HepG2 (cell line): ENCODE data around the gene FOXL3. TPM values are rescaled to one million over a fixed set of nuclear protein-coding genes. Genes with fewer than 3 reads are reported as not detected.

ENCODE experiments used
- ATAC-seq: fragments of 200-7000 bp; cut with Tn5 transposase; 3 replicates; pipeline ENCODE4 v1.9.1; 2020; ENCODE audit warnings: mild to moderate bottlenecking, moderate library complexity
- BruUV-seq: library from RNA; stranded (reverse); fragments of 400-500 nt; replicated peaks from 2 replicates; lab custom pipeline; 2021; lab: Mats Ljungman, UMichigan
- CTCF ChIA-PET: fragments of 300-600 bp; formaldehyde crosslinking; extraction: SDS; loops from one replicate; lab custom pipeline; 2021; ENCODE audit warnings: low total read pairs, inconsistent platforms, low intra/inter-chr PET ratio; lab: Yijun Ruan, JAX
- POLR2A ChIA-PET: fragments of 350-600 bp; sonication (Branson Sonifier 250); formaldehyde crosslinking; loops from one replicate; lab custom pipeline; 2020; ENCODE audit warnings: antibody characterized with exemption, inconsistent platforms; lab: Yijun Ruan, JAX
- DNase-seq: peaks from one replicate; pipeline ENCODE4 v3.0.0-alpha.2; 2015; ENCODE audit warnings: low spot score
- FAIRE-seq: peaks from 3 replicates; lab custom pipeline; 2011; peaks lifted over from hg19 to GRCh38; lab: Jason Lieb, UNC
- H2AFZ ChIP-seq: one replicate; pipeline ENCODE4 v1.6.1; 2011; ENCODE audit warnings: low read length, inconsistent platforms
- H3K27ac ChIP-seq: fragments of 300-600 bp; 3 replicates; pipeline ENCODE4 v1.8.0; 2011; ENCODE audit warnings: mixed run types, mild to moderate bottlenecking, mixed read lengths, low read length, inconsistent platforms; ENCODE audit not compliant: insufficient read depth; ENCODE audit errors: extremely low read length
- H3K27me3 ChIP-seq, 2 experiments: fragments of 200-600 bp in 1 of 2; 2 replicates in 1 of 2; 3 replicates in 1 of 2; pipeline versions ENCODE4 v1.6.0 to v1.8.0; 2011; ENCODE audit warnings: low read length in 2 of 2, mild to moderate bottlenecking in 2 of 2, moderate library complexity in 2 of 2, inconsistent platforms in 1 of 2; ENCODE audit not compliant: insufficient read depth in 2 of 2, control insufficient read depth in 1 of 2
- H3K36me3 ChIP-seq, 2 experiments: fragments of 200-600 bp in 1 of 2; replicated peaks in 1 of 2; 2 replicates in 1 of 2; 3 replicates in 1 of 2; pipeline versions ENCODE4 v1.5.1 to v1.8.0; 2011; ENCODE audit warnings: low read length in 2 of 2, inconsistent platforms in 1 of 2; ENCODE audit not compliant: insufficient read depth in 2 of 2, control insufficient read depth in 1 of 2
- H3K4me1 ChIP-seq: 2 replicates; pipeline ENCODE4 v1.5.1; 2012; ENCODE audit warnings: low read length, inconsistent platforms; ENCODE audit not compliant: insufficient read depth
- H3K4me2 ChIP-seq: 2 replicates; pipeline ENCODE4 v1.6.0; 2011; ENCODE audit warnings: low read depth, low read length, inconsistent platforms
- H3K4me3 ChIP-seq, 3 experiments: fragments of 200-600 bp in 1 of 3; sonication (generic), shearing (Covaris generic) in 1 of 3; replicated peaks in 1 of 3; 2 replicates each; pipeline ENCODE4 v1.5.1; 2011 to 2016; ENCODE audit warnings: low read length in 3 of 3, inconsistent platforms in 2 of 3, low read depth in 2 of 3, mild to moderate bottlenecking in 2 of 3, control low read depth in 1 of 3, mixed read lengths in 1 of 3; ENCODE audit not compliant: insufficient read depth in 1 of 3
- H3K79me2 ChIP-seq: one replicate; pipeline ENCODE4 v1.6.1; 2011; ENCODE audit warnings: low read length, inconsistent platforms; ENCODE audit not compliant: insufficient read depth
- H3K9ac ChIP-seq: 2 replicates; pipeline ENCODE4 v1.6.0; 2011; ENCODE audit warnings: mild to moderate bottlenecking, low read depth, low read length, inconsistent platforms; ENCODE audit not compliant: insufficient read depth
- H3K9me3 ChIP-seq: 2 replicates; pipeline ENCODE4 v1.5.1; 2012; ENCODE audit warnings: mild to moderate bottlenecking, low read length
- H4K20me1 ChIP-seq: 2 replicates; pipeline ENCODE4 v1.6.0; 2011; ENCODE audit warnings: inconsistent platforms, mild to moderate bottlenecking, low read length, moderate library complexity; ENCODE audit not compliant: insufficient read depth
- DDIT3 ChIP-seq: sonication (generic); formaldehyde crosslinking; IDR thresholded peaks from 2 replicates; pipeline ENCODE4 v1.4.0; 2020; ENCODE audit warnings: mild to moderate bottlenecking, missing genetic modification reagents
- ELF3 ChIP-seq: IDR thresholded peaks from 2 replicates; pipeline ENCODE4 v1.6.1; 2016; ENCODE audit warnings: missing genetic modification reagents, missing compliant biosample characterization
- GTF3A ChIP-seq: sonication (generic); formaldehyde crosslinking; conservative IDR thresholded peaks from 2 replicates; pipeline ENCODE4 v1.4.0; 2020; ENCODE audit warnings: mild to moderate bottlenecking, missing genetic modification reagents
- MAZ ChIP-seq, 2 experiments: sonication (generic) in 1 of 2; formaldehyde crosslinking in 1 of 2; IDR thresholded peaks; 2 replicates each; pipeline versions ENCODE4 v1.5.0 to v1.6.1; 2012 to 2020; ENCODE audit warnings: low read depth in 2 of 2, mild to moderate bottlenecking in 2 of 2, borderline replicate concordance in 1 of 2, improper control_type of control experiment in 1 of 2, low read length in 1 of 2, missing genetic modification reagents in 1 of 2, moderate library complexity in 1 of 2
- MTERF4 ChIP-seq: sonication (generic); formaldehyde crosslinking; IDR thresholded peaks from 2 replicates; pipeline ENCODE4 v1.8.0; 2023; ENCODE audit warnings: mild to moderate bottlenecking, missing genetic modification reagents
- NR0B2 ChIP-seq: sonication (generic); formaldehyde crosslinking; IDR thresholded peaks from 2 replicates; pipeline ENCODE4 v1.4.0; 2020; ENCODE audit warnings: mild to moderate bottlenecking, missing genetic modification reagents
- NR2F1 ChIP-seq, 2 experiments: fragments of 450-650 bp in 1 of 2; formaldehyde crosslinking in 1 of 2; IDR thresholded peaks; 2 replicates each; pipeline versions ENCODE4 v1.5.0 to v1.6.1; 2016 to 2020; ENCODE audit warnings: mild to moderate bottlenecking in 1 of 2, missing compliant biosample characterization in 1 of 2, missing genetic modification reagents in 1 of 2, moderate library complexity in 1 of 2
- RFX1 ChIP-seq: fragments of 450-650 bp; IDR thresholded peaks from 2 replicates; pipeline ENCODE4 v1.6.1; 2017
- SMARCC2 ChIP-seq: fragments of 450-650 bp; IDR thresholded peaks from 2 replicates; pipeline ENCODE4 v1.6.1; 2017; ENCODE audit warnings: antibody characterized with exemption, mild to moderate bottlenecking
- ZBTB26 ChIP-seq: IDR thresholded peaks from 2 replicates; pipeline ENCODE4 v1.6.1; 2016; ENCODE audit warnings: missing compliant biosample characterization, missing genetic modification reagents, borderline replicate concordance
- ZNF776 ChIP-seq: sonication (generic); formaldehyde crosslinking; IDR thresholded peaks from 2 replicates; pipeline ENCODE4 v1.4.0; 2020; ENCODE audit warnings: mild to moderate bottlenecking, missing genetic modification reagents
- WGBS: methylation state at CpG from one replicate; pipeline ENCODE4 v1.1.6; 2017; ENCODE audit warnings: low lambda C conversion rate; 5-methylcytosine and 5-hydroxymethylcytosine counted together
- in situ Hi-C: cut with HindIII; loops from 2 replicates; pipeline ENCODE4 v1.10.0; 2017; ENCODE audit warnings: low pct_unique_long_range_greater_than_20kb; ENCODE audit not compliant: extremely low pct_ligation_motif_present
- intact Hi-C: fragments of 100-400 bp; cut with micrococcal nuclease; formaldehyde crosslinking; loops from one replicate; pipeline ENCODE4 v1.10.0; 2022; ENCODE audit not compliant: unreplicated experiment
- polyA plus RNA-seq, 8 experiments: library from polyadenylated mRNA; depleted of rRNA in 3 of 8; stranded (reverse) in 7 of 8; unstranded in 1 of 8; fragments of >200 nt; fragmentation: Illumina TruSeq in 4 of 8; extraction: Trizol in 4 of 8; gene quantifications; 2 replicates each; pipeline versions ENCODE4 v1.2.1 to v1.2.3, GENCODE V29; 2011 to 2016; ENCODE audit warnings: low read depth in 4 of 8, missing spikeins in 1 of 8, mixed read lengths in 1 of 8; ENCODE audit not compliant: insufficient read depth in 1 of 8
- total RNA-seq, 5 experiments: library from RNA; depleted of rRNA; stranded (reverse); fragments of >200 nt; fragmentation: Illumina TruSeq; extraction: Trizol; gene quantifications; 2 replicates each; pipeline ENCODE4 v1.2.3, GENCODE V29; 2016; ENCODE audit warnings: low read depth in 1 of 5
- TF ChIP-seq, protein P1 (sequence below): IDR thresholded peaks from 2 replicates; pipeline ENCODE4 v1.6.1; 2016; ENCODE audit warnings: mild to moderate bottlenecking

The FOXL3 gene
- total and polyA plus RNA-seq, 2 of the 13 experiments (the other 11 are each of a cell fraction or from before 2014, with no cell fraction given) = not detected

DNA sequence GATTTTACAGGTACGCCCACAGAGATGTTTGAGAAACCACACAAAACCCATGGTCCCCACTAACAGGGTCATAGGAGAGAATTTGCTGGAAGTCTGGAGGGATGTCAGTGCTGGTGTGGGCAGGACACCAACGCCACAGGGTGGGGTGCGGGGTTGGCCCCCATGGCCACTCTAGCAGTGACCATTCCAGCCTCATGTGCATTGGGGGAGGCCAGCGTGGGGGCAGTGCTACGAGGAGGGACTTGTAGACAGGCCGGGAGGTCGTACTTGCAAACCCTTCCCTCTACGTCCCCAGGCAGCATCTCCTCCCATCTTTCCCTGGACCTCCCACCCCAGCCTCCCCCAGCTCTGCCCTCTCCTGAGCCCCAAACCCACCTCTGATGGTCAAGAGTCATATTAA, 34.0 kb downstream of the FOXL3 start:
- no peak for ATAC-seq
- intact Hi-C loops = no loop called here
- peaks cover 59% of the 10 kb centered on the region for H3K4me1 ChIP-seq
- no peaks in the 10 kb centered on the region for H3K9me3 ChIP-seq
- H3K36me3 ChIP-seq = no peaks in the 10 kb centered on the region
- H3K79me2 ChIP-seq = no peaks in the 10 kb centered on the region
- no peak overlapping the region for H2AFZ ChIP-seq
- DNase-seq = no peak
- H3K27ac ChIP-seq = no peak overlapping the region
- no TSS peak for BruUV-seq
- no peak overlapping the region for H3K4me2 ChIP-seq
- no peaks in the 10 kb centered on the region for H4K20me1 ChIP-seq
- WGBS = 21% methylated on average over 5 of the region's 8 CpGs
- ChIA-PET POLR2A (no interaction called here), CTCF (no interaction called here)
- no peak overlapping the region for H3K9ac ChIP-seq
- in situ Hi-C loops = loop anchor here (10.0 kb wide), 1 partner anchor 311 kb away; no protein-coding TSS in a partner anchor
- peaks cover 4 to 45% of the 10 kb centered on the region in 2 experiments for H3K27me3 ChIP-seq
- no peak for TF ChIP-seq ZBTB26 (CRISPR knock-in tag)
- no peak for FAIRE-seq
- no peak overlapping the region for H3K4me3 ChIP-seq

- no peaks in the 10 kb centered on the region for H3K79me2 ChIP-seq
- intact Hi-C loops = no loop called here
- no peaks in the 10 kb centered on the region for H3K9me3 ChIP-seq
- H3K4me2 ChIP-seq = no peak overlapping the region
- H3K9ac ChIP-seq = no peak overlapping the region
- no peak overlapping the region for H3K4me3 ChIP-seq
- no peak overlapping the region for H2AFZ ChIP-seq
- H4K20me1 ChIP-seq = no peaks in the 10 kb centered on the region
- peaks cover 4 to 43% of the 10 kb centered on the region in 2 experiments for H3K27me3 ChIP-seq
- ChIA-PET POLR2A (no interaction called here), CTCF (no interaction called here)
- no TSS peak for BruUV-seq
- ATAC-seq (no peak), FAIRE-seq (no peak), DNase-seq (no peak)
- no peak overlapping the region for H3K27ac ChIP-seq
- WGBS = 80% methylated on average over 20 of the region's 20 CpGs
- no peaks in the 10 kb centered on the region for H3K36me3 ChIP-seq
- in situ Hi-C loops = loop anchor here (10.0 kb wide), 1 partner anchor 310 kb away; no protein-coding TSS in a partner anchor
- peaks cover 47% of the 10 kb centered on the region for H3K4me1 ChIP-seq
- TF ChIP-seq NR2F1 (CRISPR knock-in tag; IDR thresholded peaks at IDR 0.05) = no peak
- TF ChIP-seq MAZ (IDR thresholded peaks at IDR 0.05; ENCODE audit: borderline replicate concordance, low read depth, low read length) = no peak
- no peak for TF ChIP-seq MAZ (CRISPR knock-in tag; IDR thresholded peaks at IDR 0.05; ENCODE audit: low read depth)
- TF ChIP-seq GTF3A (CRISPR knock-in tag) = no peak
- TF ChIP-seq ELF3 = no peak
- no peak for TF ChIP-seq NR0B2 (CRISPR knock-in tag)
- TF ChIP-seq RFX1 = no peak
- no peak for TF ChIP-seq ZNF776 (CRISPR knock-in tag)
- TF ChIP-seq, protein P1, sequence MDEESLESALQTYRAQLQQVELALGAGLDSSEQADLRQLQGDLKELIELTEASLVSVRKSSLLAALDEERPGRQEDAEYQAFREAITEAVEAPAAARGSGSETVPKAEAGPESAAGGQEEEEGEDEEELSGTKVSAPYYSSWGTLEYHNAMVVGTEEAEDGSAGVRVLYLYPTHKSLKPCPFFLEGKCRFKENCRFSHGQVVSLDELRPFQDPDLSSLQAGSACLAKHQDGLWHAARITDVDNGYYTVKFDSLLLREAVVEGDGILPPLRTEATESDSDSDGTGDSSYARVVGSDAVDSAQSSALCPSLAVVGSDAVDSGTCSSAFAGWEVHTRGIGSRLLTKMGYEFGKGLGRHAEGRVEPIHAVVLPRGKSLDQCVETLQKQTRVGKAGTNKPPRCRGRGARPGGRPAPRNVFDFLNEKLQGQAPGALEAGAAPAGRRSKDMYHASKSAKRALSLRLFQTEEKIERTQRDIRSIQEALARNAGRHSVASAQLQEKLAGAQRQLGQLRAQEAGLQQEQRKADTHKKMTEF = no peak
- no peak for TF ChIP-seq SMARCC2
- TF ChIP-seq MTERF4 (CRISPR knock-in tag) = no peak
- no peak for TF ChIP-seq DDIT3 (CRISPR knock-in tag)
Measured at GRCh38 chr7:325051-325798, 35.3 kb downstream of the FOXL3 start.
